Activated CD8-positive, alpha-beta memory T cell treated with anti-CD3 and anti-CD28 coated beads, Interleukin-2, amount 50 U/mL, for 4 hours (primary cell): Measurements from ENCODE around the gene PEX16.
"Not testable (repeated sequence)": the region's sequence is repeated elsewhere in the genome, so short reads cannot be mapped to it uniquely, and the experiment has no call there.

Source experiments
- DNase-seq: peaks from one replicate; pipeline ENCODE4 v3.0.0-alpha.2; 2020

PEX16 gene

GRCh38 chr11:45917286-45917622 lies 423 bp downstream of the PEX16 start:
- no peak for DNase-seq

- DNase-seq: no peak
These were observed 2.2 kb downstream of the PEX16 start for GRCh38 chr11:45915446-45915845.

GRCh38 chr11:45913942-45914635 lies 3.6 kb downstream of the PEX16 start:
- no peak for DNase-seq

GRCh38 chr11:45913514-45913913 lies 4.2 kb downstream of the PEX16 start:
- DNase-seq: no peak

GRCh38 chr11:45910623-45911022 lies 7.1 kb downstream of the PEX16 start:
- DNase-seq: no peak

GRCh38 chr11:45909594-45910475 lies 7.8 kb downstream of the PEX16 start:
- no peak for DNase-seq

- DNase-seq: no peak
These were observed 9.7 kb downstream of the PEX16 start for GRCh38 chr11:45907911-45908370.

GRCh38 chr11:45906965-45907611 lies 10.6 kb downstream of the PEX16 start, which contains the start of gene FREY1:
TSS of gene FREY1 (minus strand) at chr11:45907271. CDS start at chr11:45907245, 26 bp downstream.
- DNase-seq: no peak

GRCh38 chr11:45906096-45906682 lies 11.5 kb downstream of the PEX16 start:
- no peak for DNase-seq

GRCh38 chr11:45905576-45905975 lies 12.1 kb downstream of the PEX16 start:
- not testable (repeated sequence) for DNase-seq

- DNase-seq: no peak
These were observed 12.6 kb downstream of the PEX16 start for GRCh38 chr11:45905095-45905494.

- no peak for DNase-seq
These were observed 13.3 kb downstream of the PEX16 start for GRCh38 chr11:45904309-45904915.

GRCh38 chr11:45902452-45903380 lies 15.0 kb downstream of the PEX16 start:
- DNase-seq: no peak

GRCh38 chr11:45901626-45902025 lies 16.1 kb downstream of the PEX16 start:
- no peak for DNase-seq

GRCh38 chr11:45900916-45901617 lies 16.6 kb downstream of the PEX16 start:
- DNase-seq: no peak

GRCh38 chr11:45900175-45900800 lies 17.4 kb downstream of the PEX16 start:
- not testable (repeated sequence) for DNase-seq

GRCh38 chr11:45899448-45900174 lies 18.1 kb downstream of the PEX16 start:
- DNase-seq: peak; percentile 73

- DNase-seq: no peak
These were observed 18.6 kb downstream of the PEX16 start for GRCh38 chr11:45899086-45899447.

- no peak for DNase-seq
These were observed 20.1 kb downstream of the PEX16 start for GRCh38 chr11:45897556-45897955.
